Endothelial cell (in vitro differentiated cells): ENCODE measurements around the gene GJC3. TPM values are rescaled to one million over a fixed set of nuclear protein-coding genes. Genes with fewer than 3 reads are reported as not detected.
"Not testable (repeated sequence)": the region's sequence is repeated elsewhere in the genome, so short reads cannot be mapped to it uniquely, and the experiment has no call there.

Experiments
- DNase-seq: peaks from one replicate; pipeline ENCODE4 v3.0.0; 2021; ENCODE audit warnings: low spot score
- H3K27ac Mint-ChIP-seq: one replicate; pipeline ENCODE4 v1.8.0; 2021; ENCODE audit warnings: mixed read lengths, inconsistent platforms; ENCODE audit not compliant: unreplicated experiment
- H3K27me3 Mint-ChIP-seq: one replicate; pipeline ENCODE4 v1.8.0; 2021; ENCODE audit warnings: mild to moderate bottlenecking, moderate library complexity, mixed read lengths, inconsistent platforms; ENCODE audit not compliant: unreplicated experiment
- H3K36me3 Mint-ChIP-seq: one replicate; pipeline ENCODE4 v1.8.0; 2021; ENCODE audit warnings: mild to moderate bottlenecking, low read depth, mixed read lengths, inconsistent platforms; ENCODE audit not compliant: unreplicated experiment
- H3K4me1 Mint-ChIP-seq: one replicate; pipeline ENCODE4 v1.8.0; 2021; ENCODE audit warnings: mild to moderate bottlenecking, mixed read lengths, inconsistent platforms; ENCODE audit not compliant: unreplicated experiment
- H3K4me3 Mint-ChIP-seq: one replicate; pipeline ENCODE4 v1.8.0; 2021; ENCODE audit warnings: mild to moderate bottlenecking, mixed read lengths, inconsistent platforms; ENCODE audit not compliant: unreplicated experiment
- H3K9me3 Mint-ChIP-seq: one replicate; pipeline ENCODE4 v1.8.0; 2021; ENCODE audit warnings: mixed read lengths, inconsistent platforms; ENCODE audit not compliant: unreplicated experiment
- CTCF ChIP-seq: fragments of 200-600 bp; sonication (generic); IDR thresholded peaks from one replicate; pipeline ENCODE4 v1.5.0; 2021; ENCODE audit warnings: antibody characterized with exemption; ENCODE audit not compliant: unreplicated experiment
- total RNA-seq: library from RNA; stranded (reverse); fragmentation: NEBNext Ultra II Directional; extraction: Animal tissue kit (Norgen Biotek cat#: 25700); gene quantifications from one replicate; pipeline ENCODE4 v1.2.1, GENCODE V29; 2021; ENCODE audit not compliant: unreplicated experiment

The GJC3 gene
- total RNA-seq, 1 donor from 2014 or later = 1.8 TPM

GRCh38 chr7:99971242-99971641 lies 41.8 kb upstream of the GJC3 start:
- DNase-seq = no peak
- no peak for TF ChIP-seq CTCF
- Mint-ChIP-seq H3K4me3 (no peak overlapping the region), H3K4me1 (no peaks in the 10 kb centered on the region), H3K9me3 (no peaks in the 10 kb centered on the region), H3K27me3 (peaks cover 7% of the 10 kb centered on the region), H3K27ac (no peak overlapping the region), H3K36me3 (no peaks in the 10 kb centered on the region)

GRCh38 chr7:99969813-99970212 lies 40.4 kb upstream of the GJC3 start:
- not testable (repeated sequence) for H3K27me3 Mint-ChIP-seq, DNase-seq, H3K36me3 Mint-ChIP-seq, H3K4me1 Mint-ChIP-seq, H3K4me3 Mint-ChIP-seq, H3K27ac Mint-ChIP-seq, H3K9me3 Mint-ChIP-seq

- Mint-ChIP-seq H3K4me1 (no peaks in the 10 kb centered on the region), H3K27ac (no peak overlapping the region), H3K36me3 (no peaks in the 10 kb centered on the region), H3K4me3 (no peak overlapping the region), H3K27me3 (peaks cover 7% of the 10 kb centered on the region), H3K9me3 (no peaks in the 10 kb centered on the region)
- no peak for TF ChIP-seq CTCF
- no peak for DNase-seq
Observed at GRCh38 chr7:99969298-99969697, 39.9 kb upstream of the GJC3 start.

- no peak for TF ChIP-seq CTCF
- DNase-seq = no peak
- H3K27ac Mint-ChIP-seq = no peak overlapping the region
- no peak overlapping the region for H3K4me3 Mint-ChIP-seq
- H3K9me3 Mint-ChIP-seq = no peaks in the 10 kb centered on the region
- no peaks in the 10 kb centered on the region for H3K27me3 Mint-ChIP-seq
- no peaks in the 10 kb centered on the region for H3K36me3 Mint-ChIP-seq
- no peaks in the 10 kb centered on the region for H3K4me1 Mint-ChIP-seq
Observed at GRCh38 chr7:99958564-99959227, 29.3 kb upstream of the GJC3 start.

GRCh38 chr7:99955247-99955646 lies 25.8 kb upstream of the GJC3 start:
- Mint-ChIP-seq H3K36me3 (no peaks in the 10 kb centered on the region), H3K9me3 (peaks cover 7% of the 10 kb centered on the region), H3K27ac (no peak overlapping the region), H3K27me3 (no peaks in the 10 kb centered on the region), H3K4me3 (no peak overlapping the region), H3K4me1 (no peaks in the 10 kb centered on the region)
- no peak for TF ChIP-seq CTCF
- DNase-seq = no peak

- not testable (repeated sequence) for H3K4me3 Mint-ChIP-seq, H3K4me1 Mint-ChIP-seq, H3K27ac Mint-ChIP-seq, H3K36me3 Mint-ChIP-seq, H3K9me3 Mint-ChIP-seq, DNase-seq, H3K27me3 Mint-ChIP-seq
Observed at GRCh38 chr7:99954643-99955042, 25.2 kb upstream of the GJC3 start.
